ENCODE data around the gene ACIN1.
A peak's percentile ranks its signal among the peaks of the same experiment; 100 is the strongest.

ACIN1 gene

DNA sequence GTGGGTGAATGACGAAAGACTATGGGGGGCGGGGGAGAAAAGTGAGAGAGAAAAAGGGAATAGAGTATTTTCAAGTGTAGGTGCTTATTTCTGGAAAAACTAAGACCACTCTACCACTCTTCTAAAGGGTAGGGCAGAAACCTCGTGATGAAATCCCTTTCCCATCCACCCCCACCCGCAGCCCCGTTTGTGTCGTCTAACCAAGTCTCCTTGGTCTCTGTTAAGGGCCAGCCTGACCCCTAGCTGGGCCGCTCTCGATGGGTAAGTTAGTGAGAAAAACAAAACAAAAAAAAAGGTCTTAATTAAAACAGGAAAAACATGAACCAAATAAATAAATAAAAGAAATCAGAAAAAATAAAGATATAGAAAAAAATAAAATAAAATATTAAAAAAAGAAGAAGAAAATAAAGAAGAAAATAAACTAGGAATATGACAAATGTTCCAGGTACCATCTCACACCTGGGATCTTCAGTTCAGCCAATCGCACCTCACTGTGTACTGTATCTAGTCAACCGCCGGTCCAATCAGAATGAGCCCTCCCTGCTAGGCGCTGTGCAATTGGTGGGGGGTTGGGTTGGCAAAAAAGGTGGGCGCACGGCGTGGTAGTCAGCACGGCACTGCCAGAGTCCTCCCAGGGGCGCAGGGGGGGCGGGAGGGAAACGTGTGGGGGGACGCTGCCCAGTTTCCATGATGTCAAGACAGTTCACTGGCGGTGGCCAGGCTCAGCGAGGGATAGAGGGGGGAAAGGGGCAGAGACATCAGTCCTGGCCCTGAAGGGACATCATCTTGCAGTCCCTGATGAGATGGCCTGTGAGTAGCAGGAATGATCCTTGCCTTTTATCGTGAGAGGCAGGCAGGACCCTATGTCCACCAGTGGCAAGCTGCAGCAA, 27.8 kb downstream of the ACIN1 start:
- no peak for DNase-seq (ENCODE audit: insufficient read length, low spot score)
- no peak for FAIRE-seq
- TF ChIP-seq PAX5 (IDR thresholded peaks at IDR 0.05; ENCODE audit: insufficient read depth, low read length, severe bottlenecking) (no peak), POLR2AphosphoS5 (IDR thresholded peaks at IDR 0.05; ENCODE audit: low read depth, low read length) (no peak)

DNA sequence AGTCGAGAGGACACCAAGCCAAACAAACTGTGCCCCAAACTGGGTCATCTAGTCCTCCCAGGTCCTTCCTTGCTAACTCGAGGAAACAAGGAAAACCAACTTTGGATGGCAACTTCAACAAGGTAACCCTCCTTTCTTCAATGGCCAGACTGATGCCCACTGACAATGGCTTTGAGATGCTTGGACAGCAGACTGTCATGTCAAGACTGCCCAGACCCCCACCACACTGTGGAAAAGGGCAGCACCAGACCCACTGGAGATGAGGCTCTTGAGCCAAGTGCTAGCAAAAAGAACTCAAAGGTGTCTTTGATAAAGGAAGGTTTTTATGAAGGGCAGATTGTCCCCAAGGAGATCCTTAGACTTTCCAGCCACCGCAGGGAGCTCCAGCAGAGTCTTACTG, 28.6 kb downstream of the ACIN1 start:
- FAIRE-seq (no peak), DNase-seq (ENCODE audit: insufficient read length, low spot score) (no peak)
- TF ChIP-seq PAX5 (IDR thresholded peaks at IDR 0.05; ENCODE audit: insufficient read depth, low read length, severe bottlenecking) = no peak
- TF ChIP-seq POU2F2 (IDR thresholded peaks at IDR 0.05; ENCODE audit: low read depth, low read length) = no peak
- TF ChIP-seq TAF1 (IDR thresholded peaks at IDR 0.05; ENCODE audit: low read depth, low read length) = no peak
- TF ChIP-seq SPI1 (IDR thresholded peaks at IDR 0.05; ENCODE audit: low read depth, low read length) = no peak
- TF ChIP-seq POLR2AphosphoS5 (IDR thresholded peaks at IDR 0.05; ENCODE audit: low read depth, low read length) = no peak
- no peak for TF ChIP-seq POLR2A (IDR thresholded peaks at IDR 0.05; ENCODE audit: low read depth, low read length)

DNA sequence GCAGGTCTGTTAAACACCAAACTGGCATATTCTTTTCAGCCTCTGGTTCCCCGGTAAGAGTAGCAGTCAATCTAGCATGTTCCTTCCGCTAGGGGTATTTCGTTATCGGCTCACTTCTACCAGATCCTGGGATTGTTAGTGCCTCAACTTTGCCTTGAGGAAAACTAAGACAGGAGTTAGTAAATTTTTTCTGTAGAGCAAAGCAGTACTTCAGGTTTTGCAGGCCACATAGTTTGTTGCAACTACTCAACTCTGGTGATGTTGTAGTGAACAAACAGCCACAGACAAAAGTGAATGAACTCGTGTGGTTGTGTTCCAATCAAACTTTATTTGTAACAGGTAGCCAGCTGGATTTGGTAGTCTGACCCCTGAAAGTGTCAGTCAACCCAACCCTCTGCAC, 31.3 kb downstream of the ACIN1 start:
- DNase-seq (ENCODE audit: insufficient read length, low spot score) = no peak
- no peak for FAIRE-seq
- TF ChIP-seq POU2F2 (IDR thresholded peaks at IDR 0.05; ENCODE audit: low read depth, low read length) (no peak), TAF1 (IDR thresholded peaks at IDR 0.05; ENCODE audit: low read depth, low read length) (no peak), SPI1 (IDR thresholded peaks at IDR 0.05; ENCODE audit: low read depth, low read length) (no peak), POLR2A (IDR thresholded peaks at IDR 0.05; ENCODE audit: low read depth, low read length) (no peak), POLR2AphosphoS5 (IDR thresholded peaks at IDR 0.05; ENCODE audit: low read depth, low read length) (no peak), PAX5 (IDR thresholded peaks at IDR 0.05; ENCODE audit: insufficient read depth, low read length, severe bottlenecking) (no peak)

DNA sequence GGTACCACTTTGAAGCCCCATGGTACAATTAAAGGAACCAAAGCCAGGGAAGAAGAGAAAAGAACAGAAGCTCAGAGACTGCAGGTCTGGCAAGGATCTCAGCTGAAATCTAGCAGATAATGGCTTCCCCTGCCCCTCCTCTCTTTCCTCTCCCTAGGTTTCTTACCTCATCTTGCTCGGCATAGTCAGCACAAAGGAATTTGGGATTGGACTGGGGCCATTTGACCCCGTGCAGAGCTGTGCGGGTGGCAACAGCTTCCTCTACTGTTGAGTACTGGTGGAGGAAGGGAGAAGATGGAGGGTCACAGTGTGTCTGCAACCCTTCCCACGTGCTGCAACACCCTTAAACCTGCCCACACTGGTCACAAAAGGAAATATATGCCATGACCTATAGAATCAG, 32.9 kb downstream of the ACIN1 start:
- TF ChIP-seq SPI1 (IDR thresholded peaks at IDR 0.05; ENCODE audit: low read depth, low read length) (no peak), POLR2A (IDR thresholded peaks at IDR 0.05; ENCODE audit: low read depth, low read length) (no peak), PAX5 (IDR thresholded peaks at IDR 0.05; ENCODE audit: insufficient read depth, low read length, severe bottlenecking) (no peak), TAF1 (IDR thresholded peaks at IDR 0.05; ENCODE audit: low read depth, low read length) (no peak)
- FAIRE-seq (no peak), DNase-seq (ENCODE audit: insufficient read length, low spot score) (no peak)

DNA sequence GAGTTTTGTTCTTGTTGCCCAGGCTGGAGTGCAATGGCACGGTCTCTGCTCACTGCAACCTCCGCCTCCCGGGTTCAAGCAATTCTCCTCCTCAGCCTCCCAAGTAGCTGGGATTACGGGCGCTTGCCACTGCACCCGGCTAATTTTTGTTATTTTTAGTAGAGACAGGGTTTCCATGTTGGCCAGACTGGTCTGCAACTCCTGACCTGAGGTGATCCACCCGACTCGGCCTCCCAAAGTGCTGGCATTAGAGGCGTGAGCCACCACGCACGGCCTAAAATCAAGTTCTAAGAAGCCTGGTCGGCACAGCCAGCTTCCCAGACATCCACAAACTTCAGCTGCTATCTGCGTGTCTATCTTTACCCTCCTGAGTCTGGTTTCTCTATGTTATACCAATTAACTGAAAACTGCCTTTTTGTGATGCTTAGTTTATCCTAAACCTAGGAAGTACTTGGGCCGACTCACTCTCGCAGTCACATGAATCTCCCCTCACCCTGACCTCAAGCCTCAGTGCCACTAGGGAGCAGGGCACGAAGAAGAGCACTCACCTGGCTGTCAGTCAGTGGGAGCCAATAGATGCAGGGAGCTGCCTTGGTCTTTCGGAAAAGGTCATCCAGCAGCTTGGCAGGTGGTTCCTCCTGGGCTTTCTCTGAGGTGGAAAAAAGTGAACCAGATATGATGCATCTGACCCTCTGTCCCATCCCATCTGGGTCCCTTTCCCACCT, 34.2 kb downstream of the ACIN1 start:
- DNase-seq (ENCODE audit: insufficient read length, low spot score) (no peak), FAIRE-seq (no peak)
- TF ChIP-seq POLR2AphosphoS5 (IDR thresholded peaks at IDR 0.05; ENCODE audit: low read depth, low read length) (no peak), PAX5 (IDR thresholded peaks at IDR 0.05; ENCODE audit: insufficient read depth, low read length, severe bottlenecking) (no peak)

DNA sequence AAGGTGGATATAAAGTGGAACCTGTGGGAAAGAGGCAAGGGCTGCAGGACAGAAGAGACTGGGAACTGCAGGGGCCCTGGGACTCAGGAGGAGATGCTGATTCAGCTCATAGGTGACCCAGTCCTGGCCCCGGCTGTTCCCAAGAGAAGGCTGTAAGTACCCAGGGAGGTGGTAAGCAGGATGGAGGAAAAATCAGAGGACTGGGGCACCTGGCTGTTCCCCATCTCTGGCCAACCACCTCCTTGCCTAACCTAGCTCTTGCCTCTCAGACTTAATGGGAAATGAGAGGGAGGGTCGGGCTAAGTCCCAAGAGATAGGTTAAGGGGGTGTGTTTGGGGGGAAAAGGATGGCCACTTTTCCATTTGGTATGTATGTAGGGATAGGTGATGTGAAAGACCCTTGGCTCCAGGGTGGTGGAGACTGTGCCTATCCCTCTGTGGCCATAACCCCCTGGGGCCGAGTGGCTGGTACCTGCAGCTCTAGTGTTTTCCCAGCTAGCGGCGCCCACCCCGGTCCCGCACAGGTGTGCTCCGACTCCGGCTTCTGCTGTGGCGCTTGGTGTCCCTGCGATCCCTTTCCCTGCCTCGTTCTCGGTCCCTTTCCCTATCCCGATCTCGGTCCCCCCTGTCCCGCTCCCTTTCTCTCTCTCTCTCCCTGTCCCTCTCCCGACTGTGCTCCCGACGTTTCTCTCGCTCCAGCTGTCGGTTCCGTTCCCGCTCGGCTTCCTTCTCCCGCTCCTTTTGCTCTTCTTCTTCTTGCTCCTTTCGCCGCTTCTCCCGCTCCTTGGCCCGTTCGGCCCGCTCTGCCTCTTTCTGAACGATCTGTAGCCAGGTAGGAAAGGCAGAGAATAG, 36.1 kb downstream of the ACIN1 start:
- no peak for DNase-seq (ENCODE audit: insufficient read length, low spot score)
- no peak for TF ChIP-seq POU2F2 (IDR thresholded peaks at IDR 0.05; ENCODE audit: low read depth, low read length)
- peak; percentile 37; the same call in 1 of the 2 replicates for TF ChIP-seq POLR2AphosphoS5 (IDR thresholded peaks at IDR 0.05; ENCODE audit: low read depth, low read length)
- no peak for TF ChIP-seq PAX5 (IDR thresholded peaks at IDR 0.05; ENCODE audit: insufficient read depth, low read length, severe bottlenecking)
- TF ChIP-seq TAF1 (IDR thresholded peaks at IDR 0.05; ENCODE audit: low read depth, low read length) = no peak
- TF ChIP-seq SPI1 (IDR thresholded peaks at IDR 0.05; ENCODE audit: low read depth, low read length) = no peak
- no peak for FAIRE-seq

DNA sequence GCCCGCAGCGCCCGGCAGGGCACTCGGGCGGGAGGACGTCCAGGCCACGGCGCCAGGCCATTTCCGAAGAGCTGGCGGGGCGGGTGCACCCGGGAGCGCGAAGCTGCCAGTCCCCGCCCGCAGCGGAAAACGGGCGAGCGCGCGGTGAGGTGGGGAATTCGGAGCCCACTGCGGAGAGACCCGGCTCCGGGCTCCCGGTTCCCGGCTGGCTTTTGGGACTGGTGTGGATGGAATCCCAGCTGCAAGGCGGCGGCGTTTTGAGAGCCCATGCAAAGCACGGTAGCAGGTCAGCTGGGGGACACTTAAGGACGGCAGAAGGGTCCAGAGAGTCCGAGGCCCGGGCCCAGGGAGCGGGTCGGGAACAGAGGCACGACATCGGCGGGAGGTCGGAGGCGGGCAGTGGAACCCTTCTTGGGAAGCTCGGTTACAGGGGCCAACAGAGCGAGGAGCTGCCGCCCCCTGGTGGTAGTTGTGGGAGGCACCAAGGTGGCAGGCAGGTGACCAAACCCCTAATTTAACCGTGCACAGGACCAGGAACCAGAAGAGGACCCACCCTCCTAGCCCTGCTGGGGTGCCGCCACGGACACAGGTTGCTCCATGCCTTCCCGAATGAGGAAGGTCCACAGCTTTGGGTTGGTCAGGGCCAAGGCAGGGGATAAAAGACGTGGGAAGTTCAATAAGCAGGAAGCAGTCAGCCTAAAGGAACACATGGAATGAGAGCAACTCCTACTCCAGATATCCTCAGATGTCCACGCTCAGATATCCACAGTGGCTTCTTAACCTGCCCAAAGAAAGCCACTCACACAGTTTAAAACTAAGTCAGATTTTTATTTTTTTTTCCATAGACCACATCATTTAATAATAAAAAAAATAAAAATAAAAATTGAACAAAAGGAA, 36.9 kb downstream of the ACIN1 start:
- DNase-seq (ENCODE audit: insufficient read length, low spot score) (peak; percentile 94), FAIRE-seq (peak; percentile 94)
- TF ChIP-seq PAX5 (IDR thresholded peaks at IDR 0.05; ENCODE audit: insufficient read depth, low read length, severe bottlenecking) = no peak
- no peak for TF ChIP-seq SPI1 (IDR thresholded peaks at IDR 0.05; ENCODE audit: low read depth, low read length)
- TF ChIP-seq POU2F2 (IDR thresholded peaks at IDR 0.05; ENCODE audit: low read depth, low read length) = peak; percentile 71; the same call in 1 of the 2 replicates
- TF ChIP-seq POLR2A (IDR thresholded peaks at IDR 0.05; ENCODE audit: low read depth, low read length) = peak; percentile 47; the same call in 1 of the 2 replicates
- TF ChIP-seq POLR2AphosphoS5 (IDR thresholded peaks at IDR 0.05; ENCODE audit: low read depth, low read length) = peak; percentile 51
- TF ChIP-seq TAF1 (IDR thresholded peaks at IDR 0.05; ENCODE audit: low read depth, low read length) = no peak

DNA sequence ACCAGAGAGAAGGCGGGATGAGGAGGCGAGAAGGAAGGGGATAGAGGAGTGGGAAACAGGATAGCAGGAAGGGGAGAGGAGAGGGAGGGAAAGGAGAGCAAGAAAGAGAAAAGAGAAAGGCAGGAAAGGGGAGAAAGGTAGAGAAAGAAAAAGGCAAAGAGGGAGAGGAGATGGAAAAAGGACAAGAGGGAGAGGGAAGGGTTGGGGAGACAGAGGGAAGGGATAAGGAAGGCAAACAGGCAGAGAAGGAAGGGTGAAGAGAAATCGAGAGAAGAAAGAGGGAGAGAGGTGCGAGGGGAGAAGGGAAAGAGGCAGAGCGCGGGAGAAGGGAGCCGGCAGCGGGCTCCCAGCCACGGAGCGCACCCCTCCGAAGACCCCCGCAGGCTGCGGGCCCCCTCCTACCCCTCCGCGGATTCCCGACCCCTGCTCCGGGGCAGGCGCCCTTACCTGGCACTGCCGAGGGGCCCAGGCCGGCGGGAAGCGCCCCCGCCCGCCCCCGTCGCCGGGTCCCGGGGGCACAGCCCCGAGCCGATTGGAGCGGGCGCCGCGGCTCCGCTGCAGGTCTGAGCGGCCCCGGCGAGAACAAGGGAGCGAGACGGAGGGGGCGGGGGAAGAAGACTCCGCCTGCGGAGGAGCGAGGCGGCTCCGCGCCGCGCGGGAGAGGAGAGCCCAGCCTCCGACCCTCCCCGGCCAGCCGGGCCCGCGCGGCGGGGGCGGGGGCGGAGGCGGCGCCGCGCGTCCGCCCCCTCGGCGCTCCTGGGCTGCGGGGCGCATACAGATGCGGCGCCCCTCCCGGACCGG, 37.8 kb downstream of the ACIN1 start, which contains the start of gene CDH24:
Gene CDH24 (minus strand): TSS at position 565 of the 801 bp plus-strand sequence. CDS start 1,787 bp downstream, outside the sequence.
- DNase-seq (ENCODE audit: insufficient read length, low spot score) = peak; percentile 91
- TF ChIP-seq POLR2AphosphoS5 (IDR thresholded peaks at IDR 0.05; ENCODE audit: low read depth, low read length) (no peak), POLR2A (IDR thresholded peaks at IDR 0.05; ENCODE audit: low read depth, low read length) (no peak), TAF1 (IDR thresholded peaks at IDR 0.05; ENCODE audit: low read depth, low read length) (no peak), SPI1 (IDR thresholded peaks at IDR 0.05; ENCODE audit: low read depth, low read length) (no peak), POU2F2 (IDR thresholded peaks at IDR 0.05; ENCODE audit: low read depth, low read length) (no peak), PAX5 (IDR thresholded peaks at IDR 0.05; ENCODE audit: insufficient read depth, low read length, severe bottlenecking) (no peak)
- peak; percentile 55 for FAIRE-seq

Measured in GM12891 (cell line).